MCF 10A (cell line): ENCODE measurements around the gene DLX4. TPM values are rescaled to one million over a fixed set of nuclear protein-coding genes. Genes with fewer than 3 reads are reported as not detected.

Experiments used
- BruUV-seq: library from RNA; stranded (reverse); fragments of 400-500 nt; replicated peaks from 2 replicates; lab custom pipeline; 2021; lab: Mats Ljungman, UMichigan
- CTCF ChIA-PET: fragments of 300-600 bp; sonication (Branson Sonifier 250); formaldehyde crosslinking; extraction: SDS; loops from one replicate; lab custom pipeline; 2021; ENCODE audit warnings: antibody characterized with exemption, inconsistent platforms; lab: Yijun Ruan, JAX
- POLR2A ChIA-PET: fragments of 300-600, 350-650 bp; sonication (Branson Sonifier 250); formaldehyde crosslinking; extraction: SDS; loops from one replicate; lab custom pipeline; 2020; ENCODE audit warnings: antibody characterized with exemption, inconsistent platforms; lab: Yijun Ruan, JAX
- DNase-seq: peaks from one replicate; pipeline ENCODE4 v3.0.0-alpha.2; 2018; ENCODE audit not compliant: unreplicated experiment
- H3K27ac Mint-ChIP-seq: one replicate; pipeline ENCODE4 v1.8.0; 2022; ENCODE audit warnings: mild to moderate bottlenecking, low read depth, mixed read lengths; ENCODE audit not compliant: unreplicated experiment
- H3K27me3 Mint-ChIP-seq: one replicate; pipeline ENCODE4 v1.8.0; 2022; ENCODE audit warnings: mixed read lengths; ENCODE audit not compliant: insufficient read depth, unreplicated experiment
- H3K36me3 Mint-ChIP-seq: one replicate; pipeline ENCODE4 v1.8.0; 2022; ENCODE audit warnings: mild to moderate bottlenecking, moderate library complexity, mixed read lengths; ENCODE audit not compliant: insufficient read depth, unreplicated experiment
- H3K4me1 Mint-ChIP-seq: one replicate; pipeline ENCODE4 v1.8.0; 2022; ENCODE audit warnings: mixed read lengths; ENCODE audit not compliant: insufficient read depth, unreplicated experiment
- H3K4me3 Mint-ChIP-seq: one replicate; pipeline ENCODE4 v1.8.0; 2022; ENCODE audit warnings: mild to moderate bottlenecking, moderate library complexity, mixed read lengths; ENCODE audit not compliant: unreplicated experiment
- H3K9me3 Mint-ChIP-seq: one replicate; pipeline ENCODE4 v1.8.0; 2022; ENCODE audit warnings: mixed read lengths; ENCODE audit not compliant: unreplicated experiment
- CTCF ChIP-seq: fragments of 200-600 bp; IDR thresholded peaks from one replicate; pipeline ENCODE4 v1.8.0; 2022; ENCODE audit warnings: antibody characterized with exemption, mild to moderate bottlenecking; ENCODE audit not compliant: unreplicated experiment
- intact Hi-C: fragments of 100-400 bp; cut with micrococcal nuclease; formaldehyde crosslinking; loops from 2 replicates; pipeline ENCODE4 v1.14.1; 2022
- total RNA-seq: library from RNA; stranded (reverse); gene quantifications from 2 replicates; pipeline ENCODE4 v1.2.3, GENCODE V29; 2022

DLX4 gene
- total RNA-seq, 1 experiment from 2014 or later = 0.56 TPM

GRCh38 chr17:49985310-49985990, 16.5 kb downstream of the DLX4 start:
- peaks cover 35% of the 10 kb centered on the region for H3K27me3 Mint-ChIP-seq
- peaks cover 29% of the 10 kb centered on the region for H3K4me1 Mint-ChIP-seq
- no peak for TF ChIP-seq CTCF
- no TSS peak for BruUV-seq
- H3K27ac Mint-ChIP-seq = no peak overlapping the region
- no peak for DNase-seq
- CTCF ChIA-PET = interaction anchor here (4.8 to 5.3 kb wide), 2 partner anchors 12 to 33 kb away, joined by 28 to 71 read pairs; partner anchors contain the start of gene DLX3
- POLR2A ChIA-PET = interaction anchor here (0.6 to 1.5 kb wide), 3 partner anchors 17 to 252 kb away, joined by 3 to 4 read pairs (median 3); no protein-coding TSS in a partner anchor
- H3K36me3 Mint-ChIP-seq = no peaks in the 10 kb centered on the region
- H3K9me3 Mint-ChIP-seq = no peaks in the 10 kb centered on the region
- intact Hi-C loops = no loop called here
- no peak overlapping the region for H3K4me3 Mint-ChIP-seq

DNA sequence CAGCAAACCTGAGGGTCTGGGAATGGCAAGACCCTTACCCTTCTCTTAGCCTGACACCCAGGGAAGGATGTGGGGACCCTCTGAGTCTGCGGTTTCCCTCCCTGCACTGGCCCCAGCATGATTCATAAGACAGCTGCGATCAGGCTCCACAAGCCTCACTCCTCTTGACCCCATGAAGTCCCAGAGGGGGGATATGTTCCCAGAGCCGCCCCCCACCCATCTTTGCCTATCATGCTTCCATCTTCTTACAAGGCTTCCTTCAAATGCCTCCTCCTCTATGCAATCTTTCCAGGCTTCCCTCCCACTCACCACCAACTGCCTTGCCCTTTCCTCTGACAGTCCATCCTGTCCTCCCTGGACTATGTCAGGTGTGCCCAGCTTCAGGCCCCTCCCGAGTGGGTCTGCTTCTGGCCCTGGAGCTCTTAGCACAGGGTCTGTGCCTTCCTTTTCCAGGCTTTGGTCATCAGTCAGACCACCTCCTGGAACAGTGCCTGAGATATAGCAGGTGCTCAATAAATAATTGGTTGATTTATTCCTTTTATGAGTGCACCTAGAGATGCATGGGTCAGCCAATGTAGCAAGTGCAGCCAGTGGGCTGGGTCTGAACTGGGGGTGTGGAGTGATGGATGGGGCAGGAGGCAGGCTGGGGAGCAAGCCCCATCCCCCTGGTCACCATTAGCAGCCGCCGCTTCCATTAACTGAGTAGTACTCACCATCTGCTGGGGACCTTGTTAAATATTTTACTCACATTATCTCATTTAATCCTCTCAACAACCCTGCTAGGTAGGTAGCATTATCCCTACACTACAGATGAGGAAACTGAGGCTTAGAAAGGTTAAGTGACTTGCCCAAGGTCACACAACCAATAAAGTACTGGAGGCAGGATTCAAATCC, 17.7 kb downstream of the DLX4 start:
- ChIA-PET CTCF (interaction anchor here (1.5 to 5.3 kb wide), 3 partner anchors 11 to 34 kb away, joined by 3 to 71 read pairs (median 28); partner anchors contain the start of gene DLX3), POLR2A (interaction anchor here (0.6 to 2.1 kb wide), 4 partner anchors 9 to 78 kb away, joined by 3 to 13 read pairs (median 6); no protein-coding TSS in a partner anchor)
- no peak overlapping the region for H3K27ac Mint-ChIP-seq
- intact Hi-C loops = no loop called here
- no peak overlapping the region for H3K4me3 Mint-ChIP-seq
- peaks cover 17% of the 10 kb centered on the region for H3K4me1 Mint-ChIP-seq
- no peaks in the 10 kb centered on the region for H3K36me3 Mint-ChIP-seq
- DNase-seq = no peak
- peaks cover 35% of the 10 kb centered on the region for H3K27me3 Mint-ChIP-seq
- H3K9me3 Mint-ChIP-seq = no peaks in the 10 kb centered on the region
- no peak for TF ChIP-seq CTCF
- no TSS peak for BruUV-seq

DNA sequence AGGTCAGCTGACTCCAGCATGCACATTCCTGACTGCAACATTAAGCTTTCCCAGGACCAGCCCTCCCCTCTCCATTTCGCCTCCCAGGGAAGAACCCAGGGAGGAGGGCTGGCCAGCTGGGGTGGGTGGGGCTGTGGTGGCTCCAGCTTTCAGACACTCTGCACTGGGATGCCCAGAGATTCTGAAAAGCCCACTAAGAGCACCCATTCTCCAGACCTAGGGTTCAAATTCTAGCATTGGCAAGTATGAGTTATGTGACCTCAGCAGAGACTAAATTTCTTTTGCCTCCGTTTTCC, 18.2 kb downstream of the DLX4 start:
- H3K27ac Mint-ChIP-seq = no peak overlapping the region
- no peak for TF ChIP-seq CTCF
- no TSS peak for BruUV-seq
- ChIA-PET POLR2A (interaction anchor here (1.6 to 2.1 kb wide), 2 partner anchors 10 to 35 kb away, joined by 7 to 13 read pairs; no protein-coding TSS in a partner anchor), CTCF (interaction anchor here (0.6 to 5.3 kb wide), 3 partner anchors 10 to 32 kb away, joined by 3 to 71 read pairs (median 3); partner anchors contain the start of gene DLX3)
- H3K27me3 Mint-ChIP-seq = peaks cover 41% of the 10 kb centered on the region
- no peak for DNase-seq
- peaks cover 17% of the 10 kb centered on the region for H3K4me1 Mint-ChIP-seq
- intact Hi-C loops = no loop called here
- no peaks in the 10 kb centered on the region for H3K9me3 Mint-ChIP-seq
- no peaks in the 10 kb centered on the region for H3K36me3 Mint-ChIP-seq
- H3K4me3 Mint-ChIP-seq = no peak overlapping the region
